KOPT-K1 (cell line): ENCODE data around the gene ARIH1.

ENCODE experiments used
- H3K27ac ChIP-seq: fragments of 200-600 bp; sonication (generic); 2 replicates; pipeline ENCODE4 v1.5.1; 2016; ENCODE audit warnings: antibody characterized with exemption, mild to moderate bottlenecking, low read depth, low read length; ENCODE audit not compliant: poor library complexity, severe bottlenecking
- H3K36me3 ChIP-seq: fragments of 200-600 bp; sonication (generic); 2 replicates; pipeline ENCODE4 v1.5.1; 2017; ENCODE audit warnings: antibody characterized with exemption, mild to moderate bottlenecking, low read length, moderate library complexity; ENCODE audit not compliant: insufficient read depth
- H3K9me3 ChIP-seq: fragments of 200-600 bp; sonication (generic); 2 replicates; pipeline ENCODE4 v1.5.1; 2017; ENCODE audit warnings: antibody characterized with exemption, low read length, mild to moderate bottlenecking; ENCODE audit not compliant: insufficient read depth, poor library complexity, severe bottlenecking

Gene ARIH1

DNA sequence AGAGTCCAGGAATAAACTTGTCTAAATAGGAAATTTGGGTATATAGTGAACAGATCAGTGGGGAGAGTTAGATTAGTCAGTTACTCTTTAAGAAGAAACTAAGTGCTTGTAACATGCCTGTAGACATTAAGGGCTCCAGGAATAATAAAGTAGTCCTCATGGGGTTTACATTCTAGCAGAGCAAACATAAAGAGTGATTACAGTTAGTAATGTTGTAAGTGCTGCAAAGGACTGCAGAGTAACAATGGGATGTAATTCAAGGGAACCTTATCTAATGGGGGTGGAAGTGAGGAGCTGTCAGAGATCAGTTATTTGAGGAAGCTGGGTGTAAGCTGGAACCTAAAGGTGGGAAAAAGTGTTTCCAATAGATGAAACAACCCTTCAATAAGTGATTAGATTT, 67.5 kb downstream of the ARIH1 start:
- no peak overlapping the region for H3K27ac ChIP-seq
- peaks cover 42% of the 10 kb centered on the region for H3K36me3 ChIP-seq
- peaks cover 33% of the 10 kb centered on the region for H3K9me3 ChIP-seq

DNA sequence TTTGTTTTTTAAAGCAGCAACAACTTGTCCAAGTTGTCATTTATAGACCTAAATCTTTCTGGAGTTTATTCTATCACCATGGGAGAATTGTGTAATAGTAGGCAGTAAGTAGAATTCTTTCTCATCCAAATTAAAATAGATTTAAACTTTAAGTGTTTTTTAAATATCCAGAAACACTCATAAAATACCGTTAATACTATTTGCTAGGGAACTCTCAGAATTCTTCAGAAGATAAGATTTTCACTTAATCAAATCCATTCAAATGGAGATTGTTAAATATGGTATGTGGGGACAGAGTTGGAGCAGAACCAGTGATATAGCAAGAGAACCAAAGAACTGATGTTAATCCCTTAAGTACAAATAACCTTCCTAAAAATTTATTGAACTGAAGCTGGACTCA, 71.0 kb downstream of the ARIH1 start:
- Histone ChIP-seq H3K27ac (no peak overlapping the region), H3K36me3 (peaks cover 50% of the 10 kb centered on the region), H3K9me3 (peaks cover 14% of the 10 kb centered on the region)

DNA sequence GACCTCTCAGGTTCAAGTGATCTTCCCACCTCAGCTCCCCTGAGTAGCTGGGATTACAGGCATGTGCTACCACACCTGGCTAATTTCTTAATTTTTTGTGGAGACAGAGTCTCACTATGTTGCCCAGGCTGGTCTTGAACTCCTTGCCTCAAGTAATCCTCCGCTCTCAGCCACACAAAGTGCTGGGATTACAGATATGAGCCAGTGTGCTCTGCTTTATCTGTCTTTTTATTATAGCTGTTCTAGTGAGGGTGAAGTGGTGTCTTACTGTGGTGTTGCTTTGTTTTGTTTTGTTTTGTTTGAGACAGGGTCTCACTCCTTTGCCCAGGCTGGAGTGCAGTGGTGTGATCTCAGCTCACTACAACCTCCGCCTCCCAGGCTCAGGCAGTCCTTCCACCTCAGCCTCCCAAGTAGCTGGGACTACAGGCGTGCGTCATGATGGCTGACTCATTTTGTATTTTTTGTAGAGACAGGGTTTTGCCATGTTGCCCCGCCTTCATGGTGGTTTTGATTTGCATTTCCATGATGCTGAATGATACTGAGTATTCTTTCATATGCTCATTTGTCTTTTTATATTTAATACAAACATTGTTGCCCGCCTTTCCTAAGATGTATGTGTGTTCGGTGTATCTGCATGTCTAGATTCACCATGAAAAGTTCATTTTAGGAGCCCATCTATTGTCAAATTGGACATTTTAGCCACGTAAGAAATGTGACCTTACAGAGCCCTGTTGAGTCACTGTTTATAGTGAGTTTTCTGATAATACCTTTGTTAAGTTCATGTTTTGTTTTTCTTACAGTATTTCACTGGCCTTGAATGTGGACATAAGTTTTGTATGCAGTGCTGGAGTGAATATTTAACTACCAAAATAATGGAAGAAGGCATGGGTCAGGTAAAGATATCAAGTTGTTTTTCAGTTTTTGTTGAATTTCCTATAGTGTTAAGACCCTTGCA, 80.6 kb downstream of the ARIH1 start:
- Histone ChIP-seq H3K36me3 (peaks cover 51% of the 10 kb centered on the region), H3K9me3 (no peaks in the 10 kb centered on the region), H3K27ac (no peak overlapping the region)

DNA sequence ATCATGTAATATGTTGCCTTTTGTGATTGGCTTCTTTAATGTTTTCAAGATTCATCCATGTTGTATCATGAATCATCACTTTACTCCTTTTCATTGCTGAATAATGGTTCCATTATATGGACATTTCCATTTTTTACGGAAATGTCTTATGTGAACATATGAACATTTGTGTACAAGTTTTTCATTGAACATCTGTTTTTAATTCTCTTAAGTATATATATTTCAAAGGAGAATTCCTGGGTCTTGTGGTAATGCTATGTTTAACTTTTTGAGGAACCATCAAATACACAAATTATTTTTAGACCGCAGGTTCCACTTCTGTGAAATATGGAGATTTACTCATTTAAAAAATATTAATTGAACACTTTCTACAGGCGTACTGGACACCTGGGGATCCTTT, 85.7 kb downstream of the ARIH1 start:
- Histone ChIP-seq H3K9me3 (no peaks in the 10 kb centered on the region), H3K36me3 (peaks cover 81% of the 10 kb centered on the region), H3K27ac (no peak overlapping the region)

DNA sequence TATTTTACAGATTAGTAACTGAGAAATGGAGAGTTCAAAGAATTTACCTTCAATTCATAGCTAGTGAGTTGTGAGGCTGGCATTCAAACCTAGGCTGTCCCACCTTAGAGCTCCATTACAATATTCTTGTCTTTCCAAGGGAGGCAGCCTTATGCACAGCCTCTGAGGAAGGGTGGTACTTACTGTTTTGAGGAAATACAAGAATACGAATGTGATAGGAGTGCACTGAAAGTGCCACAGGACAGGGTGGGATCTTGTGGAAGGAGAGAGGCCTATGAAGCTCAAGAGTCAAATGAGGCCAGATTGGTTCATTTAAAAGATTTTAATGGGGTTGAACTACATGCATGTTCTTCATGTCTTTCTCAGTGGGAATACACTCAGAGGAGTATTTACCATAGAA, 86.3 kb downstream of the ARIH1 start:
- Histone ChIP-seq H3K9me3 (no peaks in the 10 kb centered on the region), H3K27ac (no peak overlapping the region), H3K36me3 (peaks cover 76% of the 10 kb centered on the region)

DNA sequence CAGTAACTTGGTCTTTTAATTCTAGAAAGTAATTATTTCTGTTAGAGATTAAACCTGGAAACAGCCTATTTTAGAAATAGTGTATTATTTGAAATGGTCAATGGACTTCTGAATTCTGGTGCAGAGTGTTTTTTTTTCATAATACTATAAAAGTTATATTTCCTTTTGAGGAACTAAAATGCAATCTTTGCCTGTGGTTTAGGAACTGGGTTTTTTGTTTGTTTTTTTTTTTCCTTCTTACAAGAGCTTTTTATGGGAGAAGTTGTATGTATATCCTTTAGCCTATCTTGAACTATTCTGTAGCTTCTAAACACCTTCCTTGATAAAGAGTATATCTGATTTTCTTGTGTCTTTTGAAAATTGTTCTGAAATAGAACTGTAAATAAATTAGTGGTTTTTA, 88.3 kb downstream of the ARIH1 start:
- no peaks in the 10 kb centered on the region for H3K9me3 ChIP-seq
- peaks cover 76% of the 10 kb centered on the region for H3K36me3 ChIP-seq
- no peak overlapping the region for H3K27ac ChIP-seq

DNA sequence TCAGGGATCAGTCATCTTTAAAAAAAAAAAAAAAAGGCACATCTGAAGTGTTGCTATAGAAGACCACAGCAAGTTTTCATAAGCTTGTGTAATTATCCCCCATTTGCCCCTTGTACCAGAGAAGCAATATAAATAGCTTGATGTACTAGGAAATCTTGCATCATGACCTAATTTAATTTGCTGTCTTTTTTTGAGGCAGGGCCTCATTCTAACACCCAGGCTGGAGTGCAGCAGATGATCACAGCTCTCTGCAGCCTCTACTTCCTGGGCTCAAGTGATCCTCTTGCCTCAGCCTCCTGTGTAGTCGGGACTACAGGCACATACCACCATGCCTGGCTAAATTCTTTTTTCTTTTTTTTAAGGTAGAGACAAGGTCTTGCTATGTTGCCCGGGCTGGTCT, 88.7 kb downstream of the ARIH1 start:
- Histone ChIP-seq H3K9me3 (no peaks in the 10 kb centered on the region), H3K36me3 (peaks cover 78% of the 10 kb centered on the region)

DNA sequence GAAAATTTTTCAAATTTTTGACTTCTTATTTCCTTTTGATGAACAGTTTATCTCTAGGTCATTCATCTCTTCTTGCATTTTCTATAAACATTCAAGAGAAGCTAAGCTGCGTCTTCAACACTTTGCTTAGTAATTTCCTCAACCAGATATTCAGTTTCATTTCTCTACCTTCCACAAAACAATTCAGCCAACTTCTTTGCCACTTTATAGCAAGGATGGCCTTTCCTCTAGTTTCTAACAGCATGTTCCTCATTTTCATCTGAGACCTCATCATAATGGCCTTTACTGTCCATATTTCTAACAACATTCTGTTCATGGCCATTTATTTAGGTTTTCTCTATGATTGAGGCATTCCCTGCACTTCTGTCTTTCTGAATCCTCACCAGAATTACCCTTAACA, 90.0 kb downstream of the ARIH1 start:
- H3K9me3 ChIP-seq = no peaks in the 10 kb centered on the region
- peaks cover 81% of the 10 kb centered on the region for H3K36me3 ChIP-seq
- H3K27ac ChIP-seq = no peak overlapping the region

More for the DNA sequence above, 88.7 kb downstream of the ARIH1 start:
- no peak overlapping the region for H3K27ac ChIP-seq

DNA sequence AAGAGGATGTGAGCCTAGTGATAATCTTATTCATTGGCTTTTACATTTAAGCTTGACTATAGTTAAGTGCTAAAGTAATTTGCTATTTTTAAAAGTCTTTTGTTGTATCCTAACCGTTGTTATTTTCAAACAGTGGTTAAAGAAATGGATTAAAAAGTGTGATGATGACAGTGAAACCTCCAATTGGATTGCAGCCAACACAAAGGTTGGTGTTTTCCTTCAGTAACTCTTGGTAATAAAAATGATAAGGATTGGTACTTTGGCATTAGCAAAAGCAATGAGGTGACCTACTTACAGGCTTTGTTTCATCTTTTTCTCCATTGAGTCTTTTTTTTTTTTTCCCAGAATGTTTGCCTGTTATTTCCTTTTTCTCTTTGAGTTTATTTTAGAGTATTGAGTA, 92.8 kb downstream of the ARIH1 start:
- H3K36me3 ChIP-seq = peaks cover 92% of the 10 kb centered on the region
- no peak overlapping the region for H3K27ac ChIP-seq
- no peaks in the 10 kb centered on the region for H3K9me3 ChIP-seq

DNA sequence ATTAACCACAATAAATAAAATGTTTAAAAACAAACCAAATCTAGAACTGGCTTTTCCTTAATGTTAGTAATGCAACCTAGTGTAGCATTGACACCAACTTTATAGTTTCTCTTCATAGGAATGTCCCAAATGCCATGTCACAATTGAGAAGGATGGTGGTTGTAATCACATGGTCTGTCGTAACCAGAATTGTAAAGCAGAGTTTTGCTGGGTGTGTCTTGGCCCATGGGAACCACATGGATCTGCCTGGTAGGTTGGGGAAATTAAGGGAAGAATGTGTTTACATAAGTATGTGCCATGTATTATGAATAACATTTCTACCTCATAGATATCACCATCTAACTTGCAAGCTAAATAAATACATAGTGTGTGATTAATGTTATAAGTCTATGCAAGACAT, 95.9 kb downstream of the ARIH1 start:
- no peaks in the 10 kb centered on the region for H3K9me3 ChIP-seq
- H3K27ac ChIP-seq = no peak overlapping the region
- peaks cover 82% of the 10 kb centered on the region for H3K36me3 ChIP-seq

DNA sequence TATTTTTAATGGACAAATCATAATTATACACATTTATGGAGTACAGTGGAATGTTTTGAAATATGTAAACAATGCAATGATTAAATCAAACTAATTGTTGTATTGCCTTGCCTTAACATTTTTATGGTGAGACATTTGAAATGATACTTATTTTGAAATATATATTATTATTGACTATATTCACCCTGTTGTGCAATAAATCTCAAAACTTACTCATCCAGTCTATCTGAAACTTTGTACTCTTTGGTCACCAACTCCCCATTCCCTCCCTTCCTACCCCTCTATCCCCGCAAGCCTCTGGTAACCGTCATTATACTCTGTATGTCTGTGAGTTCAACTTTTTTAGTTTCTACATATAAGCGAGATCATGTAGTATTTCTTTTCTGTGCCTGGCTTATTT, 105.7 kb downstream of the ARIH1 start:
- H3K27ac ChIP-seq = no peak overlapping the region
- no peaks in the 10 kb centered on the region for H3K9me3 ChIP-seq
- peaks cover 82% of the 10 kb centered on the region for H3K36me3 ChIP-seq

DNA sequence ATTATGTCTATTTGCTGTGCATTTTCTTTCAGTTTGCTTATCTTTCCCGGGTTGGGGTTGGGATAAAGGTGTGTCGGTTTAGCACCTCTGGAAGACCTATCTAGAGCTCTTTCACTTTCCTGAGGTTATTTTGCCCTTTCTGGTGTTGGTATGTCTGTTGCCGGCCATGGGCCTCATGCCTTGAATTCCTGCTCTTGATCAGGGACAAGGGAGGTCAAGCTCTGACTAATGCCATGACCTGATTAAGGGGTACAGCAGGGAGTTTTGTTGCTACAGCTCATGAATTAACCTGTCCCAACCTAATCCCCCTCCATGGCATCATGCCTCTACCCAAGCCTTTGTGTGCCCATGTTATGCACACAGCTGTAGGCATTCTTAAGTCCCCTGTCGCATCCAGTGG, 109.9 kb downstream of the ARIH1 start:
- peaks cover 70% of the 10 kb centered on the region for H3K36me3 ChIP-seq
- H3K9me3 ChIP-seq = no peaks in the 10 kb centered on the region
- H3K27ac ChIP-seq = no peak overlapping the region

DNA sequence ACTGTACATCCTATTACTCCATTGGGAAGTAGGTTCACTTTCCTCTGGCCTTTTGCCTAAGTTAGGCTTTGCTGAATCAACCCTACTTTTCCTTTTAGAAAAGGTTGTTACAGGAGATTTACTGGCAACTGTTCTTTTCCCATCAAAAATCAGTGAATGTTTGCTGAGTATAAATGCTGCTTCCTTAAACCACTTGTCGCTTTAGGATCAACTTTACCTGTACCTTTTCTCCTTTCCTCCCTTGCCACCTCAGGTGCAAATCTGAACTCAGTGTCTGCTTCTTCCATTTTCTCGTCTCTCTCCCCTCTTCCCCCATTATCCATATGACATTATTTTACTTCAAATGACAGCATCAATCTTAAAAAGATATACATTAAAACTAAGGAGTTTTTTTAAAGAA, 110.9 kb downstream of the ARIH1 start:
- H3K9me3 ChIP-seq = no peaks in the 10 kb centered on the region
- peaks cover 68% of the 10 kb centered on the region for H3K36me3 ChIP-seq
- H3K27ac ChIP-seq = no peak overlapping the region

DNA sequence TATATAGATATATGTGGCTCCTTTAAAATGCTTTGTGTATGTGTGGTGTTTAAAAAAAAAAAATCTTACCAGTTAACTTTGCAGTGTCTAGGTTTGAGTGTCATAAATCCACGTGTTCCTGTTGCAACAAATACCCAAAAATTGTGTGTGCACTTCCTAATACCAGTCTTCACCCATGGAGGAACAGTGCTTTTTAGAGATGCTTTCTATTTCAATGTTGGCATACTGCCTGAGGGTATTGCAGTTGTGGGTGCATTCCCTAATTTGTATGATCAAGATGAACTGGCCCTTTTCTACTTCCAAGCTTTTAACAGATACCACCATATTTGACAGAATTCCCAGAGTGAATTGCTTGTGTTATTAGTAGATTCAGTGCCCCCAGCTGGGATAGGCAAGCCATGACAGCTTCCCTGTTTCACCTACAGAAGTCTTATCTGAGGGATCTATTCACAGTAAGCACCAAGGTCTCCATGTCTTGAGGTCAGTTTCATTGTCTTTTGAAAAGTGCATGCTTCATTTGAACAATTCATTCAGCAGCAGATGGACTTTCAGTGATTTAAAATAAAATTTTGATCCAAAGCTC, 111.4 kb downstream of the ARIH1 start:
- Histone ChIP-seq H3K27ac (no peak overlapping the region), H3K36me3 (peaks cover 62% of the 10 kb centered on the region), H3K9me3 (no peaks in the 10 kb centered on the region)

DNA sequence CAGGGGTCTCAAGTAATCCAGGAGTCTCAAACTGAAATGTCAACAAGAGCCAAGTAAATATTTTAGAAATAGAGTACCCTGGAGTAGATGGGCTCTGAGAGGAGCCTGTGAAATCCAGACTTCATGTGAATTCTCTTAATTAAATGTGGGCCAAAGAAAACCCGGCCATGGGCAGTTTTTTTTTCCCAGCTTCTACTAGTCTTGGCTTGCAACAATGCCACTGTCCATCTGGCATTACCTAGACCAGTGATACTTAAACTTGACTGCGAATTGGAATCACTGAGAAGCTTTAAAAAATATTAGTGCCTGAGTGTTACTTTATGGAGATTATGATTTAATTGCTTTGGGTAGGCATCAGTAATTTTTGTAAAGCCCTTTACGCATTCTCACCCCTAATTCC, 114.0 kb downstream of the ARIH1 start:
- Histone ChIP-seq H3K27ac (no peak overlapping the region), H3K9me3 (no peaks in the 10 kb centered on the region), H3K36me3 (peaks cover 37% of the 10 kb centered on the region)

DNA sequence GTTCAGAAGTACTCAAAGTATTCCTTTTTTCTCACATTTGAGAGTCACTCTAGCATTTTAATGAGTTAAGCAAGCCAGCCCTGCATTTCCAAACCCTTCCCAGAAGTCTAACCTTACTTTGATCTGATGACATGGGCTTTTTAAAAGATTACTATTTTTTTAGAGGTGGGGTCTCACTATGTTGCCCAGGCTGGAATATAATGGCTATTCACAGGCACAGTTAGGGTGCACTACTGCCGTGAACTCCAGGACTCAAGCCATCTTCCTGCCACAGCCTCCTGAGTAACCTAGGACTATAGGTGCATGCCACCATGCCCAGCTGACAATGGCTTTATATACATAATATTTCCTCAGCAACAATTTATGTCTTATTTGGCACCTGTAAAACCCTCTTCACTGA, 116.3 kb downstream of the ARIH1 start:
- Histone ChIP-seq H3K9me3 (no peaks in the 10 kb centered on the region), H3K27ac (no peak overlapping the region), H3K36me3 (peaks cover 15% of the 10 kb centered on the region)
